ENCODE results near the gene CPLX1.

CPLX1 gene

DNA sequence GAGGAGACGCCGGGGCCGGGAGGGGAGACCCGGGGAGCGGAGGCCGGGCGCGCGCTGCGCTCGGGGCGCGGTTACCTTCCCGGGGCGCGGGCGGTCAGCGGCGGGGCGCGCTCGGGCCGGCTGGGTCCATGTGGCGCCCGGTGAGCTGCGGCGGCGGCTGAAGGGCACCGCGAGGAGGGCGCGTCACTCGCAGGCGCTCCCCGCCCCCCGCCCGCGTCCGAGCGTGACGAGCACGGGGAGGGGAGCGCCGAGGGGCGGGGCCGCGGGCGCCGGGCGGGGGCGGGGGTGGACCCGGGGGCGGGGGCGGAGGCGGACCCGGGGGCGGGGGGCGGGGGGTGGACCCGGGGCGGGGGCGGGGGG, at the start of gene CPLX1:
TSS of gene CPLX1 (minus strand) at position 159 of the 360 bp plus-strand sequence. CDS start 1,607 bp downstream, outside the sequence.
- DNase-seq = no peak

DNA sequence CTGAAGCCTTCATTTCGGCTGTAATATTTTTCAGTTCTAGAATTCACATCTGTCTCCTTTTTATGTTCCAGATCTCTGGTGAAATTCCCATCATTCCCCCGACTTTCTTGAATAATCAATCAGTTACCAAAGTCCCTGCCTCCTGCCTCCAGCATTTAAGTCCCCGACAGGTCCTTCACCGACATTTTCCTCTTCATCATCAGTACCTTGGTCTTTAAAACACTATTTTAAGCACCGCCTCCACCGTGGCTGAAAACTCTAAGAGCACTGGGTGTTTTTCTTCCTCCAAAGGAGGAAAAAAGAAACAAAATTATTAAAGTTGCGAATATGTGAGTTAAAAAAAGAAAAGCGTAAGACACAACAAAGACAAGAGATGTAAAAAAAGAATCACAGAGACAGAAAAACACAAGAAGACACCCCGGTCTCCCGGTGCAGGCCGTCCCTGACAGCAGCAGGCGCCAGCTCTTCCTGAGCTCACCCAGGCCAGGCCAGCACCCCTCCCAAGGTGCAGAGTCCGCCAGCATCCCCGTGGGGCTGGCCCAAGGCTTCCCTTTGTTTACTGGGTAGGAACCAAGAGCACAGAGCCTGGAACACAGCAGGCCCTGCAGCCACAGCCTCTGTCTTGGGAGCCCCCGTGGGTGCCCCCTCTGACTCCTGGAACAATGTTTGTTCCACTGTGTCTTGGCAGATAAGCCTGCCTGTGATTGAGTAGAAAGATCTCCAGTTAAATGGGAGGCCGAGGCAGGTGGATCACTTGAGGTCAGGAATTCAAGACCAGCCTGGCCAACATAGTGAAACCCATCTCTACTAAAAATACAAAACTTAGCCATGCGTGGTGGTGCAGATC, 49.3 kb upstream of the CPLX1 start:
- DNase-seq = no peak

GRCh38 chr4:874056-874455, 48.1 kb upstream of the CPLX1 start:
- DNase-seq = no peak

DNA sequence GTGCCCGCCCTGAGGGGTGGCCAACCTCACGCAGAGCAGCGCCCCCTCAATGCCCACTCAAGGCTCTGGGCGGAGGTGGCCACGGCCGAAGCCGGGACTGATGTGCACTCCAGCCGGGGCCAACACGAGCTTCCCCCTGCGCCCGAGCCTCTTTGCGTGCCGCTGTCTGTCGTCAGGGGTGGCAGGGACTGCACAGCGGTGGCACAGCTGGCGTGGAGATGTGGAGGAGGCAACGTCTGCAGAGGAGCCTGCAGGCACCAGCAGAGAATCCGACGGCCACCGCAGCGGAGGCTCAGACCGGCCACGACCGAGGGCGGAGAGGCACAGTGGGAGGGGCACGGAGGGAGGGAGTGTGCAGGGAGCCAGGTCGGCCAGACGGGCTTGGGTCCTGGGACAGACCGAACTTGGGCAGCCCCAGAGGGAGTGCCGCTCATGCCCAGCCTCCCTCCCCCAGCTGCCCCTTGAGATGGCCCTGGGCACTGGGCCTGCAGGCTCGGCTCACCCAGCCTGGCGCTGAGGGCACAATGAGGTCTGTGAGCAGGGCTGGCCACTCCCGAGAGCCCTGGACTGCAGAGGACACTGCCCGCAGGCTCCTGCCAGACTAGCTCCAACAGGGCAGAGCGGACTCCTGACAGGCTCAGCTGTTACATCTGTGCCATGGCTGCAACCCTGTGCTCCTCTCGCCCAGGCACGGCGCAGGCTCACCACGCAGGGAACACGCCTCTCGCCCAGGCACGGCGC, 46.5 kb upstream of the CPLX1 start:
- no peak for DNase-seq

DNA sequence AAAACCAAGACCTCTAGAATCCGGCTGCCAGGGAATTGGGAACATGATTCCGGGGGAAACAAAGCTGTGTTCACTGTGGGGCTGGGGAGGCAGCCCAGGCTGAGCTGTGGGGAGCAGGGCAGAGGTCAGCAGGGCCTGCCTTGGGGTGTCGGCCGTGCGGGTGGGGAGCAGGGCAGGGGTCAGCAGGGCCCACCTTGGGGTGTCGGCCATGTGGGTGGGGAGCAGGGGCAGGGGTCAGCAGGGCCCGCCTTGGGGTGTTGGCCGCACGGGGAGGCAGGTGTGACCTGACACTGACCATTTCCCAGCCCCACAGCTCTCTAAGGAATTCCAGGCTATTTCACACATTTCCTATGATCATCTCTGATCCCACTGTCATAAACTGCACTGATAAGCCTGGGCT, 45.6 kb upstream of the CPLX1 start:
- no peak for DNase-seq

GRCh38 chr4:870951-871350, 45.0 kb upstream of the CPLX1 start:
- no peak for DNase-seq

DNA sequence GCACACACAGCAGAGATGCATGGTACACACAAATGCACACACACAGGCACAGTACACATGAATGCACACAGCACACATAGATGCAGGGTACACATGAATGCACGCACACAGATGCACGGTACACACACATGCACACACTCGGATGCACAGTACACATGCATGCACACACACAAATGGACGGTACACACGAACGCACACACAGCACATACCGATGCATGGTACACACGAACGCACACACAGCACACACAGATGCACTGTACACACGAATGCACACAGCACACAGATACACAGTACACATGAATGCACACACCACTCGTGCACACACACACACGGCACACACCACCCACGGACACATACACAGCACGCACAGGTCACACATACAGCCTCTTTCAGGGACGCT, 43.8 kb upstream of the CPLX1 start:
- DNase-seq = no peak

DNA sequence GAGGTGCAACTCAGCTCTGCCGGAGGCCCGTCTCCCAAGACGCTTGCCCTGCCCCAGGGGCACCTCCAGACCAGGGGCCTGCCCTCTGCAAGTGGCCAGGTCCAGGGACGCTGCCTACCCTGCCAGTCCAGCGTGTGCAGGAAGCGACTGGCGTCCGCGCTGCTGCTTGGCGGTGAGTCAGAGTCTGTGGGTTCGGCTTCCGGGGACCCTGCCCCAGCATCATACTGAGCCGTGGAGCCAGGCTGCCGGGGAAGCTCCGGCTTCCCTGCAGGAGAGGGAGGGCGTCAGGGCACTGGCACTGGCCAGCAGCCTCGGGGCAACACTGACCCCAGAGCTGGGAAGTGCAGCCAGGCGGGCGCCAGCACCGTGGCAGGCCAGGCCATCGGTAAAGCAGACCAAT, 42.5 kb upstream of the CPLX1 start:
- DNase-seq = no peak

GRCh38 chr4:867526-868250, 41.8 kb upstream of the CPLX1 start:
- no peak for DNase-seq

DNA sequence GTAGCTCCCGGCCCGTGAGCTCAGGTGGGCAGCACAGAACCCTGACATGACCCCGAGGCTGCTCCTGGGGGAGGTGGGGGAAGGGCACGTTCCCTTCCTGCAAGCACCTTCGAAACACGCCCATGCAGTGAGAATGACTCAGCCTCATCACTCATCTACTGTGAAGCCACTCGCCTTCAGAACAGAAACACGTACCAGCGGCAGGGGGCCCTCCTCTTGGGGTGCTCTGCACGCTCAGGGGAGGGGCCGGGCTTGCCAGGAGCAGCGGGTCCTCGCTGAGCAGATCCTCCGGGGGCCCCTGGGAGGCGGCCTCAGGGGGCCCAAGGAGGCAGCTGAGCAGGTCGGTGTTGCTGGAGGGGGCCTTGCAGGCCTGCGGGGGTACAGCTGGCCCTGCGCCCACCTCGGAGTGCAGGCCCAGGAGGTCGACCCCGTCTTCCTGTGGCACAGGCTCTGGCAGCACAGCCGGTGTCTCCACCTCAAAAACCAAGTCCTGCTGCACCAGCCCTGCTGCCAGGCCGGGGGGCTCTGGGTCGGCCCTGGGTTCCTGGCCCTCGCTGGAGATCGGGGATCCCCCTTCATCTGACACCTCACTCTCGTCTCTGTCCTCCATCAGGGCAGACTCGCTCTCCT, 40.9 kb upstream of the CPLX1 start:
- no peak for DNase-seq

GRCh38 chr4:866068-866760, 40.3 kb upstream of the CPLX1 start:
- no peak for DNase-seq

DNA sequence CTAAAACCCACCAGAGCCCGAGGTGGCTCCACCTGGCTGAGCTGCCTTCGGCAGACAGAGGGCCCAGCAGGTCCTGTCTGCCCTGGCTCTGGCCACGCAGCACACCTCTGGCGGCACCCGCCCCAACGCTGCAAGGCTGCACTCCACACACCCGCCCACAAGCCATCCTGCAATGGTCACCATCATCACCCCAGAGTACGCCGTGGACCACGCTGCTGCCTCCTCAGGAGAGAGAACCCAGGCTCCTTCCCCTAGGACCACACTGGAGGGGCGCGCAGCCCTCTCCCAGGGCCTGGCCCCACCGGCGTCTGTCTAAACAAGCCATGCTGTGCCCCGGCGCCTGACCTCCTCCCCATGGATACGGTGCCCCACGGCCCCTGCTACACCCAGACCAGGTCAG, 39.6 kb upstream of the CPLX1 start:
- no peak for DNase-seq

GRCh38 chr4:865121-865465, 39.2 kb upstream of the CPLX1 start:
- DNase-seq = no peak

- DNase-seq = no peak
Observed at GRCh38 chr4:864456-865120, 38.7 kb upstream of the CPLX1 start.

DNA sequence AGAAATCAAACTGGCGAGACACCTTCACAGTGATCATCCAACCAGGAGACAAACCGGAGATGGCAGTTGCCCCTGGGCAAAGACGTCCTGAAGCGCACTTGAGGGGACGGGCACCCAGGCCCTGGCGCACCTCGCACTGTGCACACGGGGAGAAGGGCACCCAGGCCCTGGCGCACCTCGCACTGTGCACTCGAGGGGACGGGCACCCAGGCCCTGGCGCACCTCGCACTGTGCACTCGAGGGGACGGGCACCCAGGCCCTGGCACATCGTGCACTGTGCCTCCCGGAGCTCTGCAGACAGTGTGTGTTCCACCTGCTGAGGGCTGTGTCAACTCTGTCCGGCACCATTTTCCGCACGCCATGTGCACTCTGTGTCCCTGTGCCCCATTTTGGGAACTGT, 34.6 kb upstream of the CPLX1 start:
- no peak for DNase-seq

DNA sequence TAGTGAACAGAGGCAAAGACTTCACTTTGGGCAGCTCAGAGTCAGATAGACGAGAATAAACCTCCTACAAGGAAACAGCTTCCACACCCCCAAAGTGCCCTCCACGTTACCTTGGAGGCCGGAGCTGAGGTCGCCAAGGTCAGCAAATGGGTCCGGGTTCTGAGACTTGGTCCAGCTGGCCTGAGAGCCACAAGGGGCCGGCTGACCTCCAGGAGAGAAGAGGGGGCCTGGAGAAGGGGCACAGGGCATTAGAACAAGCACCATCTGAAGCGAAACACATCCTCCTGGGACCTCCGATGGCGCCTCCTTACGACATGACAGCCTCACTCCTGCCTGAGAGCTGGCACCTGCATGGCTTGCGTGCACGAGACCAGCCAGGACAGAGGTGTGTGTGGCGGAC, 33.6 kb upstream of the CPLX1 start:
- DNase-seq = no peak

DNA sequence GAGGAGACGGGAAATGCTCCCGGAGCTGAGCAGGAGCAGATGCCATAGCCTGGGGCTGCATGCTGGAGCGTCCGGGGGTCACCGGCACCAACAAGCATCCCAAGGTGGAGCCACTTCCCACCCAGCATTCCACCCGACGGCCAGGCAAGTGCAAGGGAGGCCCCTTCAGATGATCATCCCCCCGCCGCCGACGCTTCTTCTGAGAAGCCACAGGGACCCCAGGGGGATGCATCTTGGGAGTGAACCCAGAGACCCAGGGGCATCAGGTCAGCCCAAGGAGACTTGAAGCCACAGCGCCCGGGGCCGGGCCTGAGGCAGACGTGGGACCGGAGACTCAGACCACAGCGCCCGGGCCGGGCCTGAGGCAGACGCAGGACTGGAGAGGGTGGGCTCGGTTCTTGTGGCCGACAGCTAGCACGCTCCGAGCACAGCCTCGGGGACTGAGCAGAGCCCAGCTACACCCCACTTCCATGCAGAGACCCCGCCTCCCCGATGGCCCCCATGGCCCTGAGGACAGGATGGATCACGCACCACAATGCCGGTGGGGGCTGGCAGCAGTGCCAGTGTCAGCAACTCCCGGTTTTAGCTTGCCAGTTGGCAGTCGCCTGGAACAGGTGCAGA, 33.0 kb upstream of the CPLX1 start:
- DNase-seq = no peak

GRCh38 chr4:858041-858481, 32.1 kb upstream of the CPLX1 start:
- DNase-seq = no peak

GRCh38 chr4:857461-857860, 31.5 kb upstream of the CPLX1 start:
- no peak for DNase-seq

- DNase-seq = no peak
Observed at GRCh38 chr4:856225-856901, 30.4 kb upstream of the CPLX1 start.

- no peak for DNase-seq
Observed at GRCh38 chr4:855880-856224, 29.9 kb upstream of the CPLX1 start.

Data from KG1 (cell line).